Myocyte (in vitro differentiated cells): ENCODE data around the gene SNHG17. TPM values are rescaled to one million over a fixed set of nuclear protein-coding genes. Genes with fewer than 3 reads are reported as not detected.

Source experiments
- DNase-seq: peaks from one replicate; pipeline ENCODE4 v3.0.0-alpha.2; 2012; ENCODE audit warnings: low read depth
- total RNA-seq: library from RNA; depleted of rRNA; stranded (reverse); fragments of >200 nt; gene quantifications from 2 replicates; pipeline ENCODE4 v1.2.3, GENCODE V29; 2014

SNHG17 gene
- total RNA-seq, 1 donor from 2014 or later = 3.4 TPM

- DNase-seq = no peak
These were observed 61.2 kb downstream of the SNHG17 start for GRCh38 chr20:38373898-38374297.

GRCh38 chr20:38373231-38373867, 61.8 kb downstream of the SNHG17 start:
- DNase-seq = no peak

GRCh38 chr20:38372806-38373205, 62.3 kb downstream of the SNHG17 start:
- no peak for DNase-seq

Other genes starting within 250 kb of the SNHG17 start
- 0.16 and 0.57 TPM in 2 replicates for gene KIAA1755, start 174.6 kb downstream of the SNHG17 start, total RNA-seq
- gene BPI, start 131.2 kb downstream of the SNHG17 start, total RNA-seq = not detected in 2 replicates
- not detected in 2 replicates for gene LBP, start 88.8 kb downstream of the SNHG17 start, total RNA-seq
- 19.4 and 24.3 TPM in 2 replicates for gene RALGAPB, start 37.5 kb upstream of the SNHG17 start, total RNA-seq
- gene ADIG, start 145.9 kb upstream of the SNHG17 start, total RNA-seq = not detected in 2 replicates
- not detected in 2 replicates for gene ARHGAP40, start 166.5 kb upstream of the SNHG17 start, total RNA-seq